DLD1 (cell line): ENCODE data around the gene BAX.
"Not testable (repeated sequence)": the region's sequence is repeated elsewhere in the genome, so short reads cannot be mapped to it uniquely, and the experiment has no call there.

Experiments used
- in situ Hi-C: cut with HindIII; loops from 2 replicates; pipeline ENCODE4 v1.10.0; 2017; ENCODE audit warnings: low sequenced_read_pairs

Gene BAX

DNA sequence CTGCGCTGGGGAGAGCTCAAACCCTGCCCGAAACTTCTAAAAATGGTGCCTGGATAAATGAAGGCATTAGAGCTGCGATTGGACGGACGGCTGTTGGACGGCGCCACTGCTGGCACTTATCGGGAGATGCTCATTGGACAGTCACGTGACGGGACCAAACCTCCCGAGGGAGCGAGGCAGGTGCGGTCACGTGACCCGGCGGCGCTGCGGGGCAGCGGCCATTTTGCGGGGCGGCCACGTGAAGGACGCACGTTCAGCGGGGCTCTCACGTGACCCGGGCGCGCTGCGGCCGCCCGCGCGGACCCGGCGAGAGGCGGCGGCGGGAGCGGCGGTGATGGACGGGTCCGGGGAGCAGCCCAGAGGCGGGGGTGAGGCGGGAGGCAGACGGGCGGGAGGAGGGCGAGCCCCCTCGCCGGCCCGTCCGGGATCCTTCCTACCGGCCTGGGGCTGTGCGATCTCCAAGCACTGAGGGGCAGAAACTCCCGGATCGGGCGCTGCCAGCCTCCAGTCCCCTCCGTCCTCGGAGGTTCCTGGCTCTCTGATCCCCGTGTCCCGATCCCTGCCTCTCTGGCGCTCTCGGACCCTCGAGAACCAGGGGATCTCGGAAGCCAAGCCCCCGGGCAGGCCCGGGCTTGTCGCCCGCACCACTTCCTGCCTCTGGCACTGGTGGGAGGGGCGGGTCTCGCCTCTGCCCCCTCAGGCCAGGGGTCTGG is at the start of gene BAX:
TSS of gene BAX (plus strand) at position 281 of the 713 bp plus-strand sequence. CDS start at position 335, 54 bp downstream.
- in situ Hi-C loops: no loop called here

DNA sequence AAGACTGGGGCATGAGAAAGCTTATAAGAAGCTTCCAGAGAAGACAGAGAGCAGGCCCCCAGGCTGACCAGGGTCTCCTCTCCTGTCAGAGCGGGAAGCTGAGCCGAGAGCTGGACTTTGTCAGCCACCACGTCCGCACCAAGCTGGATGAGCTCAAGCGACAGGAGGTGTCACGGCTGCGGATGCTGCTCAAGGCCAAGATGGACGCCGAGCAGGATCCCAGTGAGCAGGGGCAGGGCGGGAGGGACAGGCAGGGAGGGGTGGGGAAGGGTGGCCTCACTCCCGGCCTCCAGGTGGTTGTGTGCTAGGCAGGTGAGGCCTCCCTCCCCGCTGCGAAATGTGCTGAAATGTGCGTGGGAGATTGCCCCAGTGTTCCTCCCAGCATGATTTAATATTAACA is 49.0 kb upstream of the BAX start:
- in situ Hi-C loops: no loop called here

DNA sequence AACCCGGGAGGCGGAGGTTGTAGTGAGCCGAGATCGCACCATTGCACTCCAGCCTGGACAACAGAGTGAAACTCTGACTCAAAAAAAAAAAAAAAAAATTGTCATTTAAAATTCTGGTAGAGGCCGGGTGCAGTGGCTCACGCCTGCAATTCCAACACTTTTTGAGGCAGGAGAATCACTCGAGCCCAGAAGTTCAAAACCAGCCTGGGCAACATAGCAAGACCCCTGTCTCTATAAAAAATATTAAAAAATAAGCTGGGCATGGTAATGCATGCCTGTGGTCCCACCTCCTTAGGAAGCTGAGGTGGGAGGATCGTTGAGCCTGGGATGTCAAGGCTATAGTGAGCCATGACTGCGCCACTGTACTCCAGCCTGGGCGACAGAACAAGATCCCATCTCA is 48.4 kb upstream of the BAX start:
- in situ Hi-C loops: no loop called here

DNA sequence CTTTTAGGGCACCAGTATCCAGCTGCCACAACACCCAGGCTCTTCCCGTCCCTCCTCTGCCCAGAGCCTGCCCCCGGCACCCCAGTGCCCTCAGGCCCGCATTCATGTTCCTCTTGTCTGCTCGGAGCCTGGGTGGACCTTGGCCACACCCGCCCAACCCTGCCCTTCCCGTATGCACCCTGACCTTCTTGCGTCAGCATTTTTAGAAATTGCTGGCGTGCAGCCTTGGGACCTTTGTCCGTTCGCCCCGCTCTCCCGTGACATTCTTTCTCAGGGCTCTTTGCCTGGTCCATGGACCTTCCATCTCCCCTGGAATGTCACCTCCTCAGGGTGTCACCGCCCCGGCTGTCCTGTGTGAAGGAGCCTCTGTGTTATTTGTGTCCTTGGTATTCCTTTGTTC is 47.0 kb upstream of the BAX start:
- in situ Hi-C loops: no loop called here

DNA sequence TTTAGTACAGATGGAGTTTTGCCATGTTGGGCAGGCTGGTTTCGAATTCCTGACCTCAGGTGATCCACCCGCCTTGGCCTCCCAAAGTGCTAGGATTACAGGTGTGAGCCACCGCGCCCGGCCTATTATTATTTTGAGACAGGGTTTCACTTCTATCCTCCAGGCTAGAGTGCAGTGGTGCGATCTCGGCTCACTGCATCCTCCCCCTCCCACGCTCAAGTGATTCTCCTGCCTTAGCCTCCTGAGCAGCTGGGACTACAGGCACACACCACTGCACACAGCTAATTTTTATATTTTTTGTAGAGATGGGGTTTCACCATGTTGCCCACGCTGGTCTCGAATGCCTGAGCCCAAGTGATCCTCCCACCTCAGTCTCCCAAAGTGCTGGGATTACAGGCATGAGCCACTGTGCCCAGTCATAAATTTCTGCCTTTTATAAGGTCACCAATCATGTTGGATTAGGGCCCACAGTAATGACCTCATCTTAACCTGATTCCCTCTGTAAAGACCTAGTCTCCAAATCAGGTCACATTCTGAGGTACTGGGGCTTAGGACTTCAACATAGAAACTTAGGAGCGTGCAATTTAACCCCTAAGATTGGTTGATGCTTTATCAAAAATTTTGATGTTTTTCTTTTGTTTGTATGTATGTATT is 45.1 kb upstream of the BAX start:
- in situ Hi-C loops: not testable (repeated sequence)

DNA sequence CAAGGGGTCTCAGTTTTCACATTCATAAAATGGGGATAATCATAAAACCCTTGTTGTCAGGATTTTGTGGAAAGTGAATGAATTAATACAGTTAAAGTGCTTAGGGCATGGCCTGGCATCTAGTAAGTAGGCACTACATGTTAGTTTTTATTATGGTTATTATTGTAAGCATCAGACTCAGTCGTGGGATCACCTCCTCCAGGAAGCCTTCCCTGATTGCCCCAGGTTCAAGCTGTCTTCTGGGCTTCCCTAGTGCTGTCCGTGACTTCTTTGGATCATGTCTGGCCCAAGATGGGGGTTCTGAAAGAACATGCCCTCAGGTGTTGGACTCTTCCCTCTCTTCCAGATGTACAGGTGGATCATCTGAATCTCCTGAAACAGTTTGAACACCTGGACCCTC is 43.9 kb upstream of the BAX start:
- in situ Hi-C loops: no loop called here

DNA sequence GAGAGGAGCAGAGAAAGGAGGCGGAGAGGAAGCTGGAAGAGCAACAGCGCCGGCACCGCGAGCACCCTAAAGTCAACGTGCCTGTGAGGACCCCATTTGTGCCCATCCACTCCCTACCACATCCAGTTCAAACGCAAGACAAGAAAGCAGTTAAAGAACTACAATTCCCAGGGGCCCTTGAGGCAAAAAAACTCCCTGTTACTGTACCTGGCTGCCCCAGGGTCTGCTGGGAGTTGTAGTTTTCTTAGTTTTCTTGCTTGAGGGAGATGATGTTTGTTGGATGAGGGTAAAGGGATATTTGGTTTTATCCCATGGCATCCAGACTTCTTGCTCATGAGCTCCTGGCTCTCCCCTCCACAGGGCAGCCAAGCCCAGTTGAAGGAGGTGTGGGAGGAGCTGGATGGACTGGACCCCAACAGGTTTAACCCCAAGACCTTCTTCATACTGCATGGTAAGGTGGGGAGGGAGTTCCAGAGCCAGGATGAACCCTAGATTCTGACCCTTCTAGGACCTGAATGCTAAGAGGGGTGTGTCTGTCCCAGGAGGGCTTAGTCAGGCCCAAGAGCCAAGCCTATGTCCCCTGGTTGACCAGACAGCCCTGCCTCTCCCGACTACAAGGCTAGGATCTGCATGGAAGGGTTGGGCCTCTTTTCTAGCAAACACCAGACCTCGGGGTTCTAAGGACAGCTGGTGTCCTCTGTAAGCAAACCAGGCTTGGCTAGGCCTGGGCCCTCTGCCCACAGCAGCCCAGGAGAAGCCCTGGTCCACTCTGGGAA is 41.4 kb upstream of the BAX start:
- in situ Hi-C loops: no loop called here

DNA sequence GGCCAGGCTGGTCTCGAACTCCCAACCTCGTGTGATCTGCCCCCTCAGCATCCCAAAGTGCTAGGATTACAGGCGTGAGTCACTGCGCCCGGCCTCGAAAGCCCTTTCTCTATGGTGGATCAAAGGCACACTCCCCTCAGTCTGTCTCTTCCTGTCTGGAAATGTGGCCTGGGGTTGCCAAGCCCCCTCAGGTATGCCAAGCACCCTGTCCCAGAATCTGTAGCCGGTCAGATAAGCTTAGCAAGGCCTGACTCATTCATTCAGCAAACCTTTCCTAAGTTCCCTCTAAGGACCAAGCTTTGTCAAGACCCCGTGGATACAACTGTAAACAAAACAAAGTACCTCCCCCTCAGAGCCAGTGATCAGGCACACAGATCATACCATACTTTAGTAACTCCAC is 40.5 kb upstream of the BAX start:
- in situ Hi-C loops: no loop called here

DNA sequence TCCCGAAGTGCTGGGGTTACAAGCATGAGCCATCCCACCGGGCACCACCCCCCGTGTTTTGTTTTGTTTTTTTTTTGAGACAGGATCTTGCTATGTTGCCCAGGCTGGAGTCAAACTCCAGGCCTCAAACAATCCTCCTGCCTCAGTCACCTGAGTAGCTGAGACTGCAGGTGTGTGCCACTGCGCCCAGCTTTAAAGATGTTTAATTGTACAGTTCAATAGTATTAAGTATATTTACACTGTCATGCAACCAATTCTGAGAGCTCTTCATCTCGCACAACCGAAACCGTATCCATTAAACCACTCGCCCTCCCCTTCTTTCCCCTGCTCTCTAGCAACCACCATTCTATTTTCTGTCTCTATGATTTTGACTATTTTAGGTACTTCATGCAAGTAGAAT is 38.9 kb upstream of the BAX start:
- in situ Hi-C loops: no loop called here

DNA sequence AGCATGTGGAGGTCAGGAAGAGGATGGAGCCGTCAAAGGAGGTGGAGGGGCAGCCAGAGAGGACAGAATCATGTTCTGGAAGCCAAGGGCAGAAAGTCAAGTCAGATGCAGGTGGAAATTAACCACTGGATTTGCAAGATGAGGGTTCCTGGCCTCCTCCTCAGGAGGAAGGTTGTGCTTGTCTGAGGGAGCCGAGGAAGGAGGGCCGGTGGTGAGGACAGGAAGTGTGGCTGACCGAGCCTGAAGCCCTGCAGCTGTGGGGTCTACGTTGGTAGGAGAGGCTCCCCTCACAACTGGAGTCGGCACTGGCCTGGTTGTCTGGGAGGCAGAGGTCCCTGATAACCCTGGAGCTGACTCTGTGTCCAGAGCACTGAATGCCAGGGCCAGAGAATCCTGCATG is 36.6 kb upstream of the BAX start:
- in situ Hi-C loops: no loop called here

DNA sequence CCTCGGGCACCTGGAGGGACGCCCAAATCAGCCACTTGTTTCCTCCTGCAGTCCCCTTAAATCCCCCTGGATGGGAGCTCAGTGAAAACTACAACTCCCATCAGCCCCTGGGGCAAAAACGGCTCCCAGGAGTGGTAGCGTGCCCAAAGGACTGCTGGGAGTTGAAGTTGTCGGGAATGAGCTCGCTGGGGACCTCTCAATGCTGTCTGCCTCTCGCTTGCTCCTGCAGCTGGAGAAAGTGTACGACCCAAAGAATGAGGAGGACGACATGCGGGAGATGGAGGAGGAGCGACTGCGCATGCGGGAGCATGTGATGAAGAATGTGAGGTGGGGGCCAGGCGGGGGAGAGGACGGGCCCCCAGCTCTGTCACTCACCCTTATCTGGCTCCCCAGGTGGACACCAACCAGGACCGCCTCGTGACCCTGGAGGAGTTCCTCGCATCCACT is 35.9 kb upstream of the BAX start:
- in situ Hi-C loops: no loop called here

DNA sequence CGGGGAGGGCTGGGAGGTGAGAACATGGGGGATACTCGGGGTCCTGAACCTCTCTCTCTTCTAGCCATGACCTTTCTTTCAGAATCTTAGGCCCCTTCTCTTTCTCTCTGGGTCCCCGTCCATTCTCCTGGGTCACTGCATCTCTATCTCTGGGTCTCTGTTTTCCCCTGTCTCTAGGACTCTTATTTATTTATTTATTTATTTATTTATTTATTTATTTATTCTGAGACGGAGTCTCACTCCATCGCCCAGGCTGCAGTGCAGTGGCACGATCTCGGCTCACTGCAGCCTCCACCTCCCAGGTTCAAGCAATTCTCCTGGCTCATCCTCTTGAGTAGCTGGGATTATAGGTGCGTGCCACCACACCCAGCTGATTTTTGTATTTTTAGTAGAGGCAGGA is 35.4 kb upstream of the BAX start:
- in situ Hi-C loops: not testable (repeated sequence)

DNA sequence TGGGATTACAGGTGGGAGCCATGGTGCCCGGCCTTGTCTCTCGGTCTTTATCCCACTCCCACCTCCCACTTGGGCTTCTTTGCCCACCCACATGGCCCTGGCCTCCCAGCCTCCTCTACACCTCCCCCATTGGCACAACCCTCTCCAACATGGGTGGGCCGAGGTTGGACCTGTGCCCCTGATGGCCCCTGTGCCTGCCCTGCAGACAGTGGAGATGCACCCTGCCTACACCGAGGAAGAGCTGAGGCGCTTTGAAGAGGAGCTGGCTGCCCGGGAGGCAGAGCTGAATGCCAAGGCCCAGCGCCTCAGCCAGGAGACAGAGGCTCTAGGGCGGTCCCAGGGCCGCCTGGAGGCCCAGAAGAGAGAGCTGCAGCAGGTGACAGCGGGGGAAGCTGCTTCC is 33.7 kb upstream of the BAX start:
- in situ Hi-C loops: no loop called here

DNA sequence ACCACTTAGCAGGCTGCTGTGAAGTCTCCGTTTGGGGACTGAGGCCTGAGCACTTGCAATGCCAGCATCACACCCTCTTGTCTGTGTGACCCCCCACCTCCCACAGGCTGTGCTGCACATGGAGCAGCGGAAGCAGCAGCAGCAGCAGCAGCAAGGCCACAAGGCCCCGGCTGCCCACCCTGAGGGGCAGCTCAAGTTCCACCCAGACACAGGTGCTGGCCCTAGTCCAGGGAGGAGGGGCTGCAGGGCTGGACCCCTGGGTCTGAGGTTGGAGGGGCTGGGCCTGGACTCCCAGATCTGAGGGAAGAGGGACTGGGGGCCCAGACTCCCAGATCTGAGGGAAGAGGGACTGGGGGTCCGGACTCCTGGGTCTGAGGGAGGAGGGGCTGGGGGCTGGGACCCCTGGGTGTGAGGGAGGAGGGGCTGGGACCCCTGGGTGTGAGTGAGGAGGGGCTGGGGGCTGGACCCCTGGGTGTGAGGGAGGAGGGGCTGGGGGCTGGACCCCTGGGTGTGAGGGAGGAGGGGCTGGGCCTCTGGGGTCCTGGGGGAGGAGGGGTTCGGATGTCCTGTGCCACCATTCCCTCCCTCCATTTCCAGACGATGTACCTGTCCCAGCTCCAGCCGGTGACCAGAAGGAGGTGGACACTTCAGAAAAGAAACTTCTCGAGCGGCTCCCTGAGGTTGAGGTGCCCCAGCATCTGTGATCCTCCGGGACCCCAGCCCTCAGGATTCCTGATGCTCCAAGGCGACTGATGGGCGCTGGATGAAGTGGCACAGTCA is 32.8 kb upstream of the BAX start:
- in situ Hi-C loops: no loop called here

DNA sequence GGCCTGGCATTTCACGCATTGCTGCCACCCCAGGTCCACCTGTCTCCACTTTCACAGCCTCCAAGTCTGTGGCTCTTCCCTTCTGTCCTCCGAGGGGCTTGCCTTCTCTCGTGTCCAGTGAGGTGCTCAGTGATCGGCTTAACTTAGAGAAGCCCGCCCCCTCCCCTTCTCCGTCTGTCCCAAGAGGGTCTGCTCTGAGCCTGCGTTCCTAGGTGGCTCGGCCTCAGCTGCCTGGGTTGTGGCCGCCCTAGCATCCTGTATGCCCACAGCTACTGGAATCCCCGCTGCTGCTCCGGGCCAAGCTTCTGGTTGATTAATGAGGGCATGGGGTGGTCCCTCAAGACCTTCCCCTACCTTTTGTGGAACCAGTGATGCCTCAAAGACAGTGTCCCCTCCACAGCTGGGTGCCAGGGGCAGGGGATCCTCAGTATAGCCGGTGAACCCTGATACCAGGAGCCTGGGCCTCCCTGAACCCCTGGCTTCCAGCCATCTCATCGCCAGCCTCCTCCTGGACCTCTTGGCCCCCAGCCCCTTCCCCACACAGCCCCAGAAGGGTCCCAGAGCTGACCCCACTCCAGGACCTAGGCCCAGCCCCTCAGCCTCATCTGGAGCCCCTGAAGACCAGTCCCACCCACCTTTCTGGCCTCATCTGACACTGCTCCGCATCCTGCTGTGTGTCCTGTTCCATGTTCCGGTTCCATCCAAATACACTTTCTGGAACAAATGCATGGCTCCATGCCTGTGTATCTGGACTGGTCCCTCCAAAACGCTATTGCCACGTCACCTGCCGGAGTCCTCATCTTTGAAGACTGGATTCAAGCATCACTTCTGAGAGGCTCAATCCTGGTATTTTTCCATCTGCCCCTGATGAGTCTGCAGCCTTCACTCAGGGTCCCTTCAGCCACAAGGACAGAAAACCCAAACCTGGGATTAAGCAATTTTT is 31.9 kb upstream of the BAX start:
- in situ Hi-C loops: no loop called here

DNA sequence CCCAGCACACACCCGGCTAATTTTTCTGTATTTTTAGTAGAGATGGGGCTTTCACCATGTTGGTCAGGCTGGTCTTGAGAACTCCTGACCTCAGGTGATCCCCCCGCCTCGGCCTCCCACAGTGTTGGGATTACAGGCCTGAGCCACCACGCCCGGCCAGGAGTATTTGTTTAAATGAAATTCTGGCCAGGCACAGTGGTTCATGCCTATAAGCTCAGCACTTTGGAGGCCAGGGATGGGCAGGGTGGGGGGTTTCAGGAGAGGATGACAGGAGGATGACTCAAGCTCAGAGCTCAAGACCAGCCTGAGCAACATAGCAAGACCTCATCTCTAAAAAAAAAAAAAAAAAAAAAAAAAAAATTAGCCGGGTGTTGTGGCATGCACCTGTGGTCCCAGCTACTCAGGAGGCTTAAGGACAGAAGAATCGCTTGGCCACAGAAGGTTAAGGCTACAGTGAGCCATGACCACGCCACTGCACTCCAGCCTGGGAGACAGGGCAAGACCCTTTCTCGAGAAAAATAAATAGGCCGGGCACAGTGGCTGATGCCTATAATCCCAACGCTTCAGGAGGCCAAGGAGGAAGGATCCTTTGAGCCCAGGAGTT is 29.3 kb upstream of the BAX start:
- in situ Hi-C loops: no loop called here

DNA sequence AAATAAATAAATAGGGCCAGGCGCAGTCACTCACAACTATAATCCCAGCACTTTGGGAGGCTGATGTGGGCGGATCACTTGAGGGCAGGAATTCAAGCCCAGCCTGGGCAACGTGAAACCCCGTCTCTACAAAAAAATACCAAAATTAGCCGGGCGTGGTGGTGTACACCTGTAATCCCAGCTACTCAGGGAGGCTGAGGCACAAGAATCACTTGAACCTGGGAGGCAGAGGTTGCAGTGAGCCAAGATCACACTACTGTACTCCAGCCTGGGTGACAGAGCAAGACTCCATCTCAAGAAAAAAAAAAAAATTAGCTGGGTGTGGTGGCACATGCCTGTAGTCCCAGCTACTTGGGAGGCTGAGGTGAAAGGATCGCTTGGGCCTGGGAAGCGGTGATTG is 28.8 kb upstream of the BAX start:
- in situ Hi-C loops: not testable (repeated sequence)

DNA sequence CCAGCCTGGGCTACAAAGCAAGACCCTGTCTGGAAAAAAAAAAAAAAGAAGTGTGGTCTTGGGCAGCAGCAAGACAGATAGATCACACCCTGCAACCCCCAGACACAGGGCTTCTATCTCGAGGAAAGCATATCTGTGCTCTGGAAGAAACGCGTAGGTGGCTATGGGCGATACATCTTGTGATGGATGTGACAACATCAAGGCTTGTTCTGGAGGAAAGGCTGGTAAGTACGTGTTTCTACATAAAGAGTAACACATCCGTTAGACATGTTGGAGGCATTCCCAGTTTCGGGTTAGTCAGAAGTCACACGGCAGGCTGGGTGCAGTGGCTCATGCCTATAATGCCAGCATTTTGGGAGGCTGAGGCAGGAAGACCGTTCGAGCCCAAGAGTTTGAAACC is 27.8 kb upstream of the BAX start:
- in situ Hi-C loops: no loop called here

DNA sequence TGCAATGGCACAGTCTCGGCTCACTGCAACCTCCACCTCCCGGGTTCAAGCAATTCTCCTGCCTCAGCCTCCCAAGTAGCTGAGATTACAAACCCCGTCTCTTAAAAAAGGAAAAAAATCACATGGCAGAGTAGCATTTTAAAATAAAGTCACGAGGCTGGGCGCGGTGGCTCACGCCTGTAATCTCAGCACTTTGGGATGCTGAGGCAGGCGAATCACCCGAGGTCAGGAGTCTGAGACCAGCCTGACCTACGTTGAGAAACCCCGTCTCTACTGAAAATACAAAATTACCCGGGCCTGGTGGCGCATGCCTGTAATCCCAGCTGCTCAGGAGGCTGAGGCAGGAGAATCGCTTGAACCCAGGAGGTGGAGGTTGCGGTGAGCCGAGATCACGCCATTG is 27.0 kb upstream of the BAX start:
- in situ Hi-C loops: not testable (repeated sequence)
